ENCODE results near the gene NEDD1. TPM values are rescaled to one million over a fixed set of nuclear protein-coding genes. Genes with fewer than 3 reads are reported as not detected.

NEDD1 gene
- total and polyA plus RNA-seq, 10 of the 15 experiments (the other 5 are each of a cell fraction or from before 2014, with no cell fraction given): 15.9 to 52.6 (median 28.7) TPM

- TF ChIP-seq, protein P1, sequence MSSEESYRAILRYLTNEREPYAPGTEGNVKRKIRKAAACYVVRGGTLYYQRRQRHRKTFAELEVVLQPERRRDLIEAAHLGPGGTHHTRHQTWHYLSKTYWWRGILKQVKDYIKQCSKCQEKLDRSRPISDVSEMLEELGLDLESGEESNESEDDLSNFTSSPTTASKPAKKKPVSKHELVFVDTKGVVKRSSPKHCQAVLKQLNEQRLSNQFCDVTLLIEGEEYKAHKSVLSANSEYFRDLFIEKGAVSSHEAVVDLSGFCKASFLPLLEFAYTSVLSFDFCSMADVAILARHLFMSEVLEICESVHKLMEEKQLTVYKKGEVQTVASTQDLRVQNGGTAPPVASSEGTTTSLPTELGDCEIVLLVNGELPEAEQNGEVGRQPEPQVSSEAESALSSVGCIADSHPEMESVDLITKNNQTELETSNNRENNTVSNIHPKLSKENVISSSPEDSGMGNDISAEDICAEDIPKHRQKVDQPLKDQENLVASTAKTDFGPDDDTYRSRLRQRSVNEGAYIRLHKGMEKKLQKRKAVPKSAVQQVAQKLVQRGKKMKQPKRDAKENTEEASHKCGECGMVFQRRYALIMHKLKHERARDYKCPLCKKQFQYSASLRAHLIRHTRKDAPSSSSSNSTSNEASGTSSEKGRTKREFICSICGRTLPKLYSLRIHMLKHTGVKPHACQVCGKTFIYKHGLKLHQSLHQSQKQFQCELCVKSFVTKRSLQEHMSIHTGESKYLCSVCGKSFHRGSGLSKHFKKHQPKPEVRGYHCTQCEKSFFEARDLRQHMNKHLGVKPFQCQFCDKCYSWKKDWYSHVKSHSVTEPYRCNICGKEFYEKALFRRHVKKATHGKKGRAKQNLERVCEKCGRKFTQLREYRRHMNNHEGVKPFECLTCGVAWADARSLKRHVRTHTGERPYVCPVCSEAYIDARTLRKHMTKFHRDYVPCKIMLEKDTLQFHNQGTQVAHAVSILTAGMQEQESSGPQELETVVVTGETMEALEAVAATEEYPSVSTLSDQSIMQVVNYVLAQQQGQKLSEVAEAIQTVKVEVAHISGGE (CRISPR knock-in tag; IDR thresholded peaks at IDR 0.05): no peak
- TF ChIP-seq POU2F2 (IDR thresholded peaks at IDR 0.05; ENCODE audit: borderline replicate concordance, low read depth, low read length) (no peak; the same call in 2 of the 3 replicates), MLLT1 (IDR thresholded peaks at IDR 0.05) (no peak), SREBF2 (IDR thresholded peaks at IDR 0.05; ENCODE audit: low read length) (no peak), FOXM1 (IDR thresholded peaks at IDR 0.05; ENCODE audit: low read depth, low read length) (no peak), MYC (IDR thresholded peaks at IDR 0.05; ENCODE audit: insufficient read depth, insufficient read length, insufficient replicate concordance, low read length, severe bottlenecking) (no peak), BMI1 (IDR thresholded peaks at IDR 0.05; ENCODE audit: borderline replicate concordance) (no peak), ASH2L (IDR thresholded peaks at IDR 0.05; ENCODE audit: borderline replicate concordance, low read depth) (no peak), PML (IDR thresholded peaks at IDR 0.05; ENCODE audit: low read length) (no peak), YY1 (IDR thresholded peaks at IDR 0.05; ENCODE audit: low read depth, low read length) (peak; percentile 75; the same call in 1 of the 2 replicates), ZNF384 (IDR thresholded peaks at IDR 0.05; ENCODE audit: borderline replicate concordance, low read depth, low read length) (no peak), STAT1 (conservative IDR thresholded peaks at IDR 0.05) (no peak), CTCF (IDR thresholded peaks at IDR 0.05 in 2 of 3, conservative IDR thresholded peaks at IDR 0.05 in 1 of 3; ENCODE audit: control insufficient read depth in 2 of 3, extremely low read depth in 1 of 3, insufficient read depth in 1 of 3, low read depth in 3 of 3, low read length in 3 of 3) (peak; percentile 78 to 90 (median 80)), RB1 (IDR thresholded peaks at IDR 0.05; ENCODE audit: borderline replicate concordance) (peak; percentile 67; the same call in 1 of the 2 replicates), FOXK2 (IDR thresholded peaks at IDR 0.05) (no peak), SUPT20H (IDR thresholded peaks at IDR 0.05; ENCODE audit: borderline replicate concordance, control insufficient read depth, low read depth, low read length) (no peak), ZZZ3 (IDR thresholded peaks at IDR 0.05; ENCODE audit: control insufficient read depth, insufficient read length, low read depth) (no peak)
- TF ChIP-seq, protein P2, sequence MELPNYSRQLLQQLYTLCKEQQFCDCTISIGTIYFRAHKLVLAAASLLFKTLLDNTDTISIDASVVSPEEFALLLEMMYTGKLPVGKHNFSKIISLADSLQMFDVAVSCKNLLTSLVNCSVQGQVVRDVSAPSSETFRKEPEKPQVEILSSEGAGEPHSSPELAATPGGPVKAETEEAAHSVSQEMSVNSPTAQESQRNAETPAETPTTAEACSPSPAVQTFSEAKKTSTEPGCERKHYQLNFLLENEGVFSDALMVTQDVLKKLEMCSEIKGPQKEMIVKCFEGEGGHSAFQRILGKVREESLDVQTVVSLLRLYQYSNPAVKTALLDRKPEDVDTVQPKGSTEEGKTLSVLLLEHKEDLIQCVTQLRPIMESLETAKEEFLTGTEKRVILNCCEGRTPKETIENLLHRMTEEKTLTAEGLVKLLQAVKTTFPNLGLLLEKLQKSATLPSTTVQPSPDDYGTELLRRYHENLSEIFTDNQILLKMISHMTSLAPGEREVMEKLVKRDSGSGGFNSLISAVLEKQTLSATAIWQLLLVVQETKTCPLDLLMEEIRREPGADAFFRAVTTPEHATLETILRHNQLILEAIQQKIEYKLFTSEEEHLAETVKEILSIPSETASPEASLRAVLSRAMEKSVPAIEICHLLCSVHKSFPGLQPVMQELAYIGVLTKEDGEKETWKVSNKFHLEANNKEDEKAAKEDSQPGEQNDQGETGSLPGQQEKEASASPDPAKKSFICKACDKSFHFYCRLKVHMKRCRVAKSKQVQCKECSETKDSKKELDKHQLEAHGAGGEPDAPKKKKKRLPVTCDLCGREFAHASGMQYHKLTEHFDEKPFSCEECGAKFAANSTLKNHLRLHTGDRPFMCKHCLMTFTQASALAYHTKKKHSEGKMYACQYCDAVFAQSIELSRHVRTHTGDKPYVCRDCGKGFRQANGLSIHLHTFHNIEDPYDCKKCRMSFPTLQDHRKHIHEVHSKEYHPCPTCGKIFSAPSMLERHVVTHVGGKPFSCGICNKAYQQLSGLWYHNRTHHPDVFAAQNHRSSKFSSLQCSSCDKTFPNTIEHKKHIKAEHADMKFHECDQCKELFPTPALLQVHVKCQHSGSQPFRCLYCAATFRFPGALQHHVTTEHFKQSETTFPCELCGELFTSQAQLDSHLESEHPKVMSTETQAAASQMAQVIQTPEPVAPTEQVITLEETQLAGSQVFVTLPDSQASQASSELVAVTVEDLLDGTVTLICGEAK (IDR thresholded peaks at IDR 0.05; ENCODE audit: borderline replicate concordance): no peak
Measured at GRCh38 chr12:96985515-96986362, 78.7 kb downstream of the NEDD1 start (continued).
